GM06990 (cell line): ENCODE results near the gene AFAP1L1.

Experiments
- DNase-seq: peaks from one replicate; pipeline ENCODE4 v3.0.0-alpha.2; 2011; ENCODE audit not compliant: insufficient read length; ENCODE audit errors: extremely low read depth
- H3K27me3 ChIP-seq: replicated peaks from 2 replicates; pipeline ENCODE4 v1.6.0; 2011; ENCODE audit warnings: low read length; ENCODE audit not compliant: control insufficient read depth, insufficient read depth
- H3K36me3 ChIP-seq: 2 replicates; pipeline ENCODE4 v1.5.1; 2011; ENCODE audit warnings: low read length; ENCODE audit not compliant: control insufficient read depth, insufficient read depth
- H3K4me3 ChIP-seq: replicated peaks from 2 replicates; pipeline ENCODE4 v1.5.1; 2011; ENCODE audit warnings: low read depth, mild to moderate bottlenecking, control low read depth, low read length
- CTCF ChIP-seq: IDR thresholded peaks from 2 replicates; pipeline ENCODE4 v1.5.1; 2011; ENCODE audit warnings: low read length, control low read depth, mild to moderate bottlenecking, inconsistent platforms; ENCODE audit not compliant: insufficient read depth, poor library complexity, severe bottlenecking

AFAP1L1 gene

GRCh38 chr5:149240354-149240998 is 31.2 kb upstream of the AFAP1L1 start:
- Histone ChIP-seq H3K27me3 (peaks cover 3% of the 10 kb centered on the region), H3K36me3 (no peaks in the 10 kb centered on the region), H3K4me3 (no peak overlapping the region)
- DNase-seq, result peak; percentile 23
- TF ChIP-seq CTCF, result no peak

DNA sequence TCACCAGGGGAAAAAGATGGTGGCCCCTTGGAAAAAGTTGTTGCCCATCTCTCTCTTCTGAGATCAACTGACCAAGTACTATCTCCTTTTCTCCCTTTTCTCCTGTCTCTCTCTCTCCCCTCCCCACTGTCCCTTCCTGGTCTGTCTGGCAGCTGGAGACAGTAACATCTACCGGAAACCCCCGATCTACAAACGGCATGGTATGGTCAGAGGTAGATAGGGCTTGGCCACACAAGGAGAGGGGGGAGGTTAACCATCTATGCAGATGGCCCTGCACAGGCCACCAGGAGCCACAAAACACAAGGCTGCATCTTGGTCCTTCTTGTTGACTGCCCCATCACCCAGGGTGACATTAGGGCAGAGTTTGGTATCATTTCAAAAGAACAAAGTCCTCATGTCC is 29.3 kb upstream of the AFAP1L1 start:
- no peak overlapping the region for H3K4me3 ChIP-seq
- no peak for DNase-seq
- no peak for TF ChIP-seq CTCF
- peaks cover 3% of the 10 kb centered on the region for H3K27me3 ChIP-seq
- H3K36me3 ChIP-seq, result no peaks in the 10 kb centered on the region

GRCh38 chr5:149246906-149247305 is 24.8 kb upstream of the AFAP1L1 start:
- Histone ChIP-seq H3K27me3 (peaks cover 4% of the 10 kb centered on the region), H3K4me3 (no peak overlapping the region), H3K36me3 (no peaks in the 10 kb centered on the region)
- TF ChIP-seq CTCF, result no peak
- no peak for DNase-seq

DNA sequence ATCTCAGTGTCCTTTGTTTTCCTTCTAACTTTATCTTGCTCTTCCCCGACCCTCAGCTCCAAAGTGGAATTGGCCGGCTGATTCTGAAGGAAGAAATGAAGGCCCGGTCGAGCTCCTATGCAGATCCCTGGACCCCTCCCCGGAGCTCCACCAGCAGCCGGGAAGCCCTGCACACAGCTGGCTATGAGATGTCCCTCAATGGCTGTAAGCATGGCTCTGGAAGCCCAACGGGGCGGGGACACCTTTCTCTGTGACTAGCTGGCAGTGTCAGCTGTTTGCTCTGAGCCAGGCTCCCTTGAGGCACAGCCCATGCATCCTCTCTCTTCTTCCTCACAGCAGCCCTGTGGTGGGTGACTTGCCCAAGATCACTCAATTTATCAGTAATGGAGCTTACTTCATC is 23.9 kb upstream of the AFAP1L1 start:
- Histone ChIP-seq H3K27me3 (peaks cover 4% of the 10 kb centered on the region), H3K36me3 (no peaks in the 10 kb centered on the region), H3K4me3 (no peak overlapping the region)
- TF ChIP-seq CTCF, result no peak
- no peak for DNase-seq

- Histone ChIP-seq H3K27me3 (peaks cover 4% of the 10 kb centered on the region; the same call in 1 of the 2 replicates), H3K4me3 (no peak overlapping the region), H3K36me3 (no peaks in the 10 kb centered on the region)
- no peak for DNase-seq
- no peak for TF ChIP-seq CTCF
Measured at GRCh38 chr5:149251546-149251945, 20.1 kb upstream of the AFAP1L1 start.

- Histone ChIP-seq H3K27me3 (peaks cover 1% of the 10 kb centered on the region; the same call in 1 of the 2 replicates), H3K4me3 (no peak overlapping the region), H3K36me3 (no peaks in the 10 kb centered on the region)
- TF ChIP-seq CTCF, result no peak
- no peak for DNase-seq
Measured at GRCh38 chr5:149254506-149254905, 17.2 kb upstream of the AFAP1L1 start.
